HepG2 (cell line): ENCODE data around the gene CCDC142. TPM values are rescaled to one million over a fixed set of nuclear protein-coding genes. Genes with fewer than 3 reads are reported as not detected.

Experiments used
- GMEB1 ChIP-seq: sonication (generic); formaldehyde crosslinking; IDR thresholded peaks from 2 replicates; pipeline ENCODE4 v1.5.1; 2020; ENCODE audit warnings: missing genetic modification reagents, mild to moderate bottlenecking, borderline replicate concordance
- GPN1 ChIP-seq: sonication (generic); formaldehyde crosslinking; IDR thresholded peaks from 2 replicates; pipeline ENCODE4 v1.5.1; 2020; ENCODE audit warnings: missing genetic modification reagents, borderline replicate concordance
- GTF2F1 ChIP-seq: fragments of 150-350 bp; IDR thresholded peaks from 2 replicates; pipeline ENCODE4 v1.6.1; 2014; ENCODE audit warnings: low read length
- HMGXB3 ChIP-seq: sonication (generic); formaldehyde crosslinking; IDR thresholded peaks from 2 replicates; pipeline ENCODE4 v1.4.0; 2020; ENCODE audit warnings: missing genetic modification reagents, borderline replicate concordance
- JUNB ChIP-seq: sonication (generic); formaldehyde crosslinking; IDR thresholded peaks from 2 replicates; pipeline ENCODE4 v1.8.0; 2022; ENCODE audit warnings: missing genetic modification reagents, mild to moderate bottlenecking, borderline replicate concordance
- KMT2A ChIP-seq: sonication (generic); formaldehyde crosslinking; IDR thresholded peaks from 2 replicates; pipeline ENCODE4 v1.4.0; 2020; ENCODE audit warnings: missing genetic modification reagents
- NFYC ChIP-seq: IDR thresholded peaks from 2 replicates; pipeline ENCODE4 v1.6.1; 2016; ENCODE audit warnings: missing genetic modification reagents, missing compliant biosample characterization
- SNAPC2 ChIP-seq: sonication (generic); formaldehyde crosslinking; IDR thresholded peaks from 2 replicates; pipeline ENCODE4 v1.8.1; 2022; ENCODE audit warnings: mild to moderate bottlenecking, missing genetic modification reagents
- SRSF1 ChIP-seq: fragments of 200-400 bp; formaldehyde crosslinking; optimal IDR thresholded peaks from 2 replicates; pipeline ENCODE3; 2017; ENCODE audit warnings: mild to moderate bottlenecking, low read depth, low read length, moderate library complexity
- UBTF ChIP-seq: sonication (generic); formaldehyde crosslinking; IDR thresholded peaks from 2 replicates; pipeline ENCODE4 v1.4.0; 2020; ENCODE audit warnings: mild to moderate bottlenecking, missing genetic modification reagents
- XRCC5 ChIP-seq: fragments of 200-400 bp; formaldehyde crosslinking; optimal IDR thresholded peaks from 2 replicates; pipeline ENCODE3; 2017; ENCODE audit warnings: mild to moderate bottlenecking, low read length
- ZC3H13 ChIP-seq: sonication (generic); formaldehyde crosslinking; IDR thresholded peaks from 2 replicates; pipeline ENCODE4 v1.8.1; 2023; ENCODE audit warnings: mild to moderate bottlenecking, missing genetic modification reagents, moderate library complexity
- ZFP36L2 ChIP-seq: sonication (generic); formaldehyde crosslinking; IDR thresholded peaks from 2 replicates; pipeline ENCODE4 v1.4.0; 2020; ENCODE audit warnings: missing genetic modification reagents
- ZNF121 ChIP-seq: sonication (generic); formaldehyde crosslinking; IDR thresholded peaks from 2 replicates; pipeline ENCODE4 v1.5.0; 2020; ENCODE audit warnings: mild to moderate bottlenecking, missing genetic modification reagents
- ZNF33A ChIP-seq: sonication (generic); formaldehyde crosslinking; IDR thresholded peaks from 2 replicates; pipeline ENCODE4 v1.5.1; 2020; ENCODE audit warnings: missing genetic modification reagents, mild to moderate bottlenecking, moderate library complexity, borderline replicate concordance
- ZNF484 ChIP-seq: sonication (generic); formaldehyde crosslinking; IDR thresholded peaks from 2 replicates; pipeline ENCODE4 v1.5.1; 2020; ENCODE audit warnings: mild to moderate bottlenecking, low read depth, missing genetic modification reagents, borderline replicate concordance
- ZNF564 ChIP-seq: sonication (generic); formaldehyde crosslinking; IDR thresholded peaks from 2 replicates; pipeline ENCODE4 v1.8.1; 2023; ENCODE audit warnings: mild to moderate bottlenecking, missing genetic modification reagents
- polyA plus RNA-seq, 8 experiments: library from polyadenylated mRNA; depleted of rRNA in 3 of 8; stranded (reverse) in 7 of 8; unstranded in 1 of 8; fragments of >200 nt; fragmentation: Illumina TruSeq in 4 of 8; extraction: Trizol in 4 of 8; gene quantifications; 2 replicates each; pipeline versions ENCODE4 v1.2.1 to v1.2.3, GENCODE V29; 2011 to 2016; ENCODE audit warnings: low read depth in 4 of 8, missing spikeins in 1 of 8, mixed read lengths in 1 of 8; ENCODE audit not compliant: insufficient read depth in 1 of 8
- total RNA-seq, 5 experiments: library from RNA; depleted of rRNA; stranded (reverse); fragments of >200 nt; fragmentation: Illumina TruSeq; extraction: Trizol; gene quantifications; 2 replicates each; pipeline ENCODE4 v1.2.3, GENCODE V29; 2016; ENCODE audit warnings: low read depth in 1 of 5

The CCDC142 gene
- total and polyA plus RNA-seq, 2 of the 13 experiments (the other 11 are each of a cell fraction or from before 2014, with no cell fraction given): 14.7 to 30.4 TPM

GRCh38 chr2:74482801-74483674 is at the start of gene CCDC142, which contains the start of gene TTC31 (continued):
- peak; percentile 92 for TF ChIP-seq UBTF
- peak; percentile 91 for TF ChIP-seq XRCC5
- peak; percentile 54 for TF ChIP-seq NFYC
- peak; percentile 98 for TF ChIP-seq ZC3H13 (CRISPR knock-in tag)
- TF ChIP-seq SNAPC2 (CRISPR knock-in tag): peak; percentile 86; the same call in 1 of the 2 replicates
- no peak for TF ChIP-seq ZNF121 (CRISPR knock-in tag)
- TF ChIP-seq ZNF484: no peak
- no peak for TF ChIP-seq JUNB (CRISPR knock-in tag)
- peak; percentile 86; the same call in 1 of the 2 replicates for TF ChIP-seq GMEB1 (CRISPR knock-in tag)
- TF ChIP-seq KMT2A (CRISPR knock-in tag): peak; percentile 87; the same call in 1 of the 2 replicates
- TF ChIP-seq SRSF1: peak; percentile 74
- TF ChIP-seq GPN1 (CRISPR knock-in tag): no peak
- no peak for TF ChIP-seq ZNF33A (CRISPR knock-in tag)
- peak; percentile 79; the same call in 1 of the 2 replicates for TF ChIP-seq ZNF564 (CRISPR knock-in tag)
- 0 out of 2 replicates have a peak, but pooled peaks have one; percentile 55 for TF ChIP-seq ZFP36L2 (CRISPR knock-in tag)
- peak; percentile 53; the same call in 1 of the 2 replicates for TF ChIP-seq HMGXB3 (CRISPR knock-in tag)
- TF ChIP-seq GTF2F1: 0 out of 2 replicates have a peak, but pooled peaks have one; percentile 52
